Fibroblast of villous mesenchyme (primary cell): ENCODE results near the gene PRKG1. TPM values are rescaled to one million over a fixed set of nuclear protein-coding genes. Genes with fewer than 3 reads are reported as not detected.

Source experiments
- DNase-seq: peaks from one replicate; pipeline ENCODE4 v3.0.0-alpha.2; 2010; ENCODE audit warnings: low read depth
- H3K4me3 ChIP-seq: 2 replicates; pipeline ENCODE4 v1.5.1; 2011; ENCODE audit warnings: low read depth, mild to moderate bottlenecking, low read length
- total RNA-seq: library from RNA; depleted of rRNA; stranded (reverse); fragments of >200 nt; gene quantifications from 2 replicates; pipeline ENCODE4 v1.2.3, GENCODE V29; 2012
- TF ChIP-seq, protein P1 (sequence below): IDR thresholded peaks from 2 replicates; pipeline ENCODE4 v1.5.1; 2012; ENCODE audit warnings: low read depth, mild to moderate bottlenecking, low read length; ENCODE audit not compliant: insufficient read depth

PRKG1 gene
- total RNA-seq, 1 donor, result 19.0 TPM

- DNase-seq, result no peak
- TF ChIP-seq, protein P1, sequence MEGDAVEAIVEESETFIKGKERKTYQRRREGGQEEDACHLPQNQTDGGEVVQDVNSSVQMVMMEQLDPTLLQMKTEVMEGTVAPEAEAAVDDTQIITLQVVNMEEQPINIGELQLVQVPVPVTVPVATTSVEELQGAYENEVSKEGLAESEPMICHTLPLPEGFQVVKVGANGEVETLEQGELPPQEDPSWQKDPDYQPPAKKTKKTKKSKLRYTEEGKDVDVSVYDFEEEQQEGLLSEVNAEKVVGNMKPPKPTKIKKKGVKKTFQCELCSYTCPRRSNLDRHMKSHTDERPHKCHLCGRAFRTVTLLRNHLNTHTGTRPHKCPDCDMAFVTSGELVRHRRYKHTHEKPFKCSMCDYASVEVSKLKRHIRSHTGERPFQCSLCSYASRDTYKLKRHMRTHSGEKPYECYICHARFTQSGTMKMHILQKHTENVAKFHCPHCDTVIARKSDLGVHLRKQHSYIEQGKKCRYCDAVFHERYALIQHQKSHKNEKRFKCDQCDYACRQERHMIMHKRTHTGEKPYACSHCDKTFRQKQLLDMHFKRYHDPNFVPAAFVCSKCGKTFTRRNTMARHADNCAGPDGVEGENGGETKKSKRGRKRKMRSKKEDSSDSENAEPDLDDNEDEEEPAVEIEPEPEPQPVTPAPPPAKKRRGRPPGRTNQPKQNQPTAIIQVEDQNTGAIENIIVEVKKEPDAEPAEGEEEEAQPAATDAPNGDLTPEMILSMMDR, result no peak
These were observed 301.5 kb downstream of the PRKG1 start for GRCh38 chr10:51375790-51376189.

DNA sequence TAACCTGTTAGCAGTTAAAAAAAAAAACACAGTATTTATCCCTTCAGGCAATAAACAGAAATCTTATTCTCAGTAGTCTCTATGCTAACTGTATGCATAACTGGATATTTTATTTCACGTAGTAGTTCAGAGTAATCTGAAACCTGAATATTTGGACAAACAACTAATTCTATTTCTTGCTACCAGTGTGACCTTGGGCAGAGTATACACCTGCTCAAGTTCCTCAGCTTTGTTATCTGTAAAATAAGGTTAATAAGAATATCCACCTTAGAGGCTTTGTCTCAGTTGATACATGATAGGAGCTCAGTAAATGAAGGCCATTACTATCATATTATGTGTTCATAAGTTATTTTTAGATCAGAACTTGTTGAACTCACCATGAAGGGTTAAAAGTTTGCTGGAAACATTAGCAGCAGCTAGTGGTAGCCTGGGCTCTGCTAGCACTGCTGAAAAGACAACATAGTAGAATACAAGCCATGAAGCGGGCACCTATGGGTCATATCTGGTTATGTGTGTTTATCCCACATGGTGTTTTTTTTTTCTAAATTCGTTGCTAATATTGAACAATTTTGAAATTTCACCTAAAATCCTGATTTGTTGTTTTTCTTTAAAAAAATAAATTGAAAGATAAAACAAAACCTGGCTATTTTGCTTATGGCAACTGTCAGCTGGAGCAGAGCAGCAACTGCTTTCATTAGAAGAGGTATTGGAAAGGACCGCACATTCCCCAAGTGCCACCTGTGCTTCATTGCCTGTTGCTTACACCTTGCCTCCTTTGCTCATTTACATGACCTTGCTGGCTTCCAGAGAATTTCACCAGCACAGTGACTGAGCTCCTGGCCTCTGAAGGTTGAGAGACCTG, 303.0 kb downstream of the PRKG1 start:
- TF ChIP-seq, protein P1, result no peak
- no peak overlapping the region for H3K4me3 ChIP-seq
- no peak for DNase-seq

More at GRCh38 chr10:51375790-51376189, 301.5 kb downstream of the PRKG1 start:
- H3K4me3 ChIP-seq, result no peak overlapping the region

DNA sequence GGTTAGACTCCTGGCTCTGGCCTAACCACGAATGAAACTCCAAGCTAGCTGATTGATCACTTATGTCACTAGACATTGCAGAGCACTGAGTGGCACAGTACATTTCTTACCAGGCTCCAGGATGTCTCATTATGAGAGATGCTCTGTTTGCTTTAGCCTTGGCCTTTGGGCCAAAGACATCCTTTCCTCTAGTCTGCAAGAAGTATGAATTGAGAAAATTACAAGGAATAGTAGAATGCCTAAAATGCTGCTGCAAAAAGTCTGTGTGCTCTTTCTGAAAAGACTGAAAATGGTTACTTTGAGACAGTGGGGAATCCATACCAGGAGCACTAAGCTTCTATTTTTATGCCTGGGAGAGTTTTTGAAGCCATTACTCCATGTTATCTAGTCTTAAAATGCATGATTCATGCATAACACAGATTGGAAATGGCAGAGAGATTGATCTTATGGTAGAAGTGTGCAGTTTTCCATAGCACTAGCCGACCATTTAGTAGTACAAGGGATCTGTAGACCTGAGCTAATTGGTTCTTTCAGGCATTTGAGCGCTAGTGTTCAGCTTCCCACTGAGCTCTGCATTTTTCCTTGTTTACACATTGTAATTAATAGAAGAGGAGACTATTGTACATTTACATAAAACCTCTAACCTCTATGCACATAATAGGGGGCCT, 303.8 kb downstream of the PRKG1 start:
- H3K4me3 ChIP-seq, result no peak overlapping the region
- TF ChIP-seq, protein P1, result no peak
- no peak for DNase-seq

DNA sequence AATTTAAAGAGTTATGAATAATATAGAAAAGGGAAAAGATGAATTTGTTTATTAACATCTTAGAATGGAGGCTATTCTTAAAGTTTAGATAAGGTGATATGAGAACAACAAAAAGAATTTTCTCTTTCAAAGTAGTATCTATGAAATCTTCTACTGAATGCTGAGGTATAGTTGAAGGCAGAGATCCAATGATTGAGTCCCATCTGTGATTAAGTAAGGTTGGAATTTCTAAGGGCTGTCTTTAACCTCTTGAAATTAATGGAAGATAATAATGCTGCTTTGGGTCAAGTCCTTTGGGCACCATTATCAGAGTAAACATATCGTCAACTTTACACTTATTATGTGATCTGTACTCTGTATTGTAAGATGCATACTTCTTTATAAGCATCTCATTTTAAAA, 307.9 kb downstream of the PRKG1 start:
- no peak for DNase-seq
- H3K4me3 ChIP-seq, result no peak overlapping the region
- TF ChIP-seq, protein P1, result no peak

- peak; percentile 46 for DNase-seq
- no peak overlapping the region for H3K4me3 ChIP-seq
- TF ChIP-seq, protein P1, result no peak
These were observed 310.7 kb downstream of the PRKG1 start for GRCh38 chr10:51384971-51385370.

- no peak for DNase-seq
- H3K4me3 ChIP-seq, result no peak overlapping the region
- TF ChIP-seq, protein P1, result no peak
These were observed 312.1 kb downstream of the PRKG1 start for GRCh38 chr10:51386248-51386885.
